Kidney (tissue), 14 donors: ENCODE data around the gene ZNF579. TPM values are rescaled to one million over a fixed set of nuclear protein-coding genes. Genes with fewer than 3 reads are reported as not detected.

Experiments
- DNase-seq, 5 donors: peaks; one replicate each; pipeline ENCODE4 v3.0.0-alpha.2; 2013 to 2020
- FAIRE-seq: peaks from 2 replicates; lab custom pipeline; 2012; peaks lifted over from hg19 to GRCh38; lab: Jason Lieb, UNC
- H3K27ac ChIP-seq, 2 donors: one replicate each; pipeline ENCODE4 v1.7.0; 2013; ENCODE audit warnings: low read depth in 2 of 2, low read length in 2 of 2, inconsistent platforms in 1 of 2
- H3K27me3 ChIP-seq: one replicate; pipeline ENCODE4 v1.7.1; 2013; ENCODE audit warnings: low read length, inconsistent platforms; ENCODE audit not compliant: control insufficient read depth, insufficient read depth
- H3K36me3 ChIP-seq, 3 donors: one replicate each; pipeline versions ENCODE4 v1.7.0 to v1.7.1; 2013; ENCODE audit warnings: low read length in 3 of 3, control low read depth in 1 of 3, inconsistent platforms in 1 of 3; ENCODE audit not compliant: insufficient read depth in 3 of 3, control insufficient read depth in 2 of 3
- H3K4me1 ChIP-seq, 3 donors: one replicate each; pipeline versions ENCODE4 v1.7.0 to v1.7.1; 2013; ENCODE audit warnings: low read length in 3 of 3, inconsistent platforms in 1 of 3, low read depth in 1 of 3; ENCODE audit not compliant: control insufficient read depth in 2 of 3, insufficient read depth in 2 of 3
- H3K4me3 ChIP-seq, 3 donors: one replicate each; pipeline versions ENCODE4 v1.7.0 to v1.8.1; 2013; ENCODE audit warnings: low read length in 3 of 3, control low read depth in 1 of 3, inconsistent platforms in 1 of 3
- H3K9ac ChIP-seq, 3 donors: one replicate each; pipeline versions ENCODE4 v1.7.0 to v1.7.1; 2013; ENCODE audit warnings: low read length in 3 of 3, control low read depth in 1 of 3, inconsistent platforms in 1 of 3
- H3K9me3 ChIP-seq, 3 donors: one replicate each; pipeline versions ENCODE4 v1.7.0 to v1.7.1; 2013; ENCODE audit warnings: low read length in 3 of 3, control low read depth in 1 of 3, inconsistent platforms in 1 of 3; ENCODE audit not compliant: control insufficient read depth in 2 of 3, insufficient read depth in 1 of 3
- CTCF ChIP-seq: IDR thresholded peaks from 3 replicates; pipeline ENCODE4 v1.5.1; 2012; ENCODE audit warnings: mild to moderate bottlenecking, moderate library complexity, borderline replicate concordance; ENCODE audit not compliant: insufficient read depth; ENCODE audit errors: extremely low read depth
- intact Hi-C: fragments of 100-400 bp; cut with DNase I; formaldehyde crosslinking; loops from one replicate; pipeline ENCODE4 v1.11.1; 2022
- polyA plus RNA-seq: library from polyadenylated mRNA; stranded (reverse); fragments of 350-450 nt; fragmentation: Illumina TruSeq; extraction: RNeasy Lipid Tissue Mini Kit (QIAGEN cat#74804); gene quantifications from one replicate; pipeline ENCODE4 v1.2.3, GENCODE V29; 2014; ENCODE audit warnings: low read depth, low replicate concordance; ENCODE audit not compliant: insufficient read depth
- total RNA-seq: library from RNA; stranded (reverse); fragmentation: NEBNext Ultra II Directional; extraction: Animal tissue kit (Norgen Biotek cat#: 25700); gene quantifications from one replicate; pipeline ENCODE4 v1.2.1, GENCODE V29; 2021
- donor health status: control.
- donor health status: control.
- donor health status: control.
- donor health status: control.
- donor health status: control.
- donor health status: DM: yes; HTN: yes; CAD: no.
- donor health status: Normal renal cell carcinoma (clear cell type).

Gene ZNF579
- total and polyA plus RNA-seq, 2 donors from 2014 or later, result 10.9 to 16.6 TPM

- H3K9ac ChIP-seq, result peak overlapping the region in 2 of 3 donors; percentile 27 to 60
Observed at GRCh38 chr19:55605207-55605636, 24.6 kb upstream of the ZNF579 start.

GRCh38 chr19:55603581-55604292 lies 23.1 kb upstream of the ZNF579 start:
- H3K9ac ChIP-seq, result no peak overlapping the region
- FAIRE-seq (no peak), DNase-seq (peak in 1 of 5 donors; percentile 75)
- intact Hi-C loops, result no loop called here
- peaks cover 0 to 20% (median 3%) of the 10 kb centered on the region in 3 donors for H3K4me1 ChIP-seq
- H3K27ac ChIP-seq, result no peak overlapping the region
- H3K9me3 ChIP-seq, result no peaks in the 10 kb centered on the region
- peaks cover 0 to 3% (median 0%) of the 10 kb centered on the region in 3 donors for H3K36me3 ChIP-seq
- no peak for TF ChIP-seq CTCF
- H3K27me3 ChIP-seq, result no peaks in the 10 kb centered on the region
- no peak overlapping the region for H3K4me3 ChIP-seq

More at GRCh38 chr19:55605207-55605636, 24.6 kb upstream of the ZNF579 start:
- DNase-seq, result peak; percentile 99 to 100 (median 99)
- peak overlapping the region; percentile 92 to 98 for H3K27ac ChIP-seq
- intact Hi-C loops, result no loop called here
- peak overlapping the region; percentile 66 to 89 (median 75) for H3K4me3 ChIP-seq
- H3K27me3 ChIP-seq, result no peaks in the 10 kb centered on the region
- H3K4me1 ChIP-seq, result peaks cover 0 to 20% (median 3%) of the 10 kb centered on the region in 3 donors
- TF ChIP-seq CTCF, result no peak
- H3K9me3 ChIP-seq, result no peaks in the 10 kb centered on the region
- FAIRE-seq, result no peak
- peaks cover 0 to 3% (median 0%) of the 10 kb centered on the region in 3 donors for H3K36me3 ChIP-seq

- intact Hi-C loops, result no loop called here
- Histone ChIP-seq H3K9ac (no peak overlapping the region), H3K36me3 (peaks cover 0 to 3% (median 0%) of the 10 kb centered on the region in 3 donors), H3K4me1 (peaks cover 0 to 20% (median 3%) of the 10 kb centered on the region in 3 donors), H3K27ac (no peak overlapping the region), H3K27me3 (no peaks in the 10 kb centered on the region), H3K9me3 (no peaks in the 10 kb centered on the region), H3K4me3 (no peak overlapping the region)
- no peak for FAIRE-seq
- no peak for TF ChIP-seq CTCF
- peak in 1 of 5 donors; percentile 82 for DNase-seq
Observed at GRCh38 chr19:55603115-55603514, 22.5 kb upstream of the ZNF579 start.
